Ascending aorta (tissue), 2 donors: Measurements from ENCODE around the gene GLUD1. TPM values are rescaled to one million over a fixed set of nuclear protein-coding genes. Genes with fewer than 3 reads are reported as not detected.
A peak's percentile ranks its signal among the peaks of the same experiment; 100 is the strongest.
"Not testable (repeated sequence)": the region's sequence is repeated elsewhere in the genome, so short reads cannot be mapped to it uniquely, and the experiment has no call there.

ENCODE experiments used
- DNase-seq, 2 donors: peaks; one replicate each; pipeline ENCODE4 v3.0.0-alpha.2; 2019; ENCODE audit warnings: low spot score in 2 of 2
- H3K27ac ChIP-seq, 2 donors: fragments of 200-600 bp; sonication (generic); one replicate each; pipeline ENCODE4 v1.5.1; 2016 to 2017; ENCODE audit warnings: mild to moderate bottlenecking in 1 of 2
- H3K27me3 ChIP-seq: fragments of 200-600 bp; sonication (generic); one replicate; pipeline ENCODE4 v1.5.1; 2017
- H3K36me3 ChIP-seq, 2 donors: fragments of 200-600 bp; sonication (generic); one replicate each; pipeline ENCODE4 v1.5.1; 2016
- H3K4me1 ChIP-seq, 2 donors: fragments of 200-600 bp; sonication (generic); one replicate each; pipeline ENCODE4 v1.5.1; 2016 to 2017; ENCODE audit warnings: mild to moderate bottlenecking in 1 of 2
- H3K4me3 ChIP-seq, 2 donors: fragments of 200-600 bp; sonication (generic); one replicate each; pipeline ENCODE4 v1.5.1; 2016 to 2017; ENCODE audit warnings: mild to moderate bottlenecking in 1 of 2
- H3K9me3 ChIP-seq, 2 donors: fragments of 200-600 bp; sonication (generic); one replicate each; pipeline ENCODE4 v1.5.1; 2016
- intact Hi-C: fragments of 100-400 bp; cut with DNase I; formaldehyde crosslinking; loops from one replicate; pipeline ENCODE4 v1.15.1; 2023
- total RNA-seq: library from RNA; depleted of rRNA; stranded (reverse); fragments of >200 nt; gene quantifications from one replicate; pipeline ENCODE4 v1.1.0, GENCODE V29; 2016
- TF ChIP-seq, protein P1 (sequence below), 3 experiments: fragments of 200-600 bp in 2 of 3; fragments of 450-650 bp in 1 of 3; sonication (generic) in 2 of 3; IDR thresholded peaks; one replicate each; pipeline ENCODE4 v1.5.1; 2016 to 2019; ENCODE audit warnings: antibody characterized with exemption in 3 of 3, mild to moderate bottlenecking in 1 of 3, moderate library complexity in 1 of 3

The GLUD1 gene
- total RNA-seq, 1 donor from 2014 or later, result 134 TPM

DNA sequence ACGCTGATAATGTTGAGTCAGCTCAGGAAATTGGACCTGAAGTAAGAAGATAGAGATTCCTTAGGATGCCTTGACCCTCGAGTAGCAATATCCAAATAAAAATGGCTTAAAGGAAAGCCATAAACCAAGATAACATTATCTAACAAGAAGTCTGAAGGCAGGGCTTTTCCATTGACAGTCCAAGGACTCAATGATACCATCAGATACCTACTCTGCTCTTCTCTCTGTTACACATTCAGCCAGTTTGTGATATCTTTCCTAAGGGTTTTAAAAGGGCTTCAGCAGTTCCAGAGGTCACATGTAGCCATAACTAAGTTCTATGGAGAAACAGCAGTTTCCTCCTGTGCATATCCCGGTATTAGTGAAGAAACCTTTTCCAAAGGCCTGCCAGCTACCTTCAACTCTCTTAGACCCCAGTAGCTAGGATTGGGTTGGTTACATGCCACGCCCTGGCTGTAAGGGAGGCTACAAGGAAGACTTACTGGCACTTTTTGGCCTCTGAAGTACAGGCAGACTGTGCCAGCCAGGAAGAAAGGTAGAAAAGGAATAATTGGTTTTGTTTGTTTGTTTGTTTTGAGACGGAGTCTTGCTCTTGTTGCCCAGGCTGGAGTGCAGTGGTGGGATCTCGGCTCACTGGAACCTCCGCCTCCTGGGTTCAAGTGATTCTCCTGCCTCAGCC is 10.9 kb upstream of the GLUD1 start:
- TF ChIP-seq, protein P1, sequence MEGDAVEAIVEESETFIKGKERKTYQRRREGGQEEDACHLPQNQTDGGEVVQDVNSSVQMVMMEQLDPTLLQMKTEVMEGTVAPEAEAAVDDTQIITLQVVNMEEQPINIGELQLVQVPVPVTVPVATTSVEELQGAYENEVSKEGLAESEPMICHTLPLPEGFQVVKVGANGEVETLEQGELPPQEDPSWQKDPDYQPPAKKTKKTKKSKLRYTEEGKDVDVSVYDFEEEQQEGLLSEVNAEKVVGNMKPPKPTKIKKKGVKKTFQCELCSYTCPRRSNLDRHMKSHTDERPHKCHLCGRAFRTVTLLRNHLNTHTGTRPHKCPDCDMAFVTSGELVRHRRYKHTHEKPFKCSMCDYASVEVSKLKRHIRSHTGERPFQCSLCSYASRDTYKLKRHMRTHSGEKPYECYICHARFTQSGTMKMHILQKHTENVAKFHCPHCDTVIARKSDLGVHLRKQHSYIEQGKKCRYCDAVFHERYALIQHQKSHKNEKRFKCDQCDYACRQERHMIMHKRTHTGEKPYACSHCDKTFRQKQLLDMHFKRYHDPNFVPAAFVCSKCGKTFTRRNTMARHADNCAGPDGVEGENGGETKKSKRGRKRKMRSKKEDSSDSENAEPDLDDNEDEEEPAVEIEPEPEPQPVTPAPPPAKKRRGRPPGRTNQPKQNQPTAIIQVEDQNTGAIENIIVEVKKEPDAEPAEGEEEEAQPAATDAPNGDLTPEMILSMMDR (IDR thresholded peaks at IDR 0.05), result no peak
- intact Hi-C loops, result no loop called here
- Histone ChIP-seq H3K4me3 (no peak overlapping the region), H3K36me3 (peaks cover 4 to 39% of the 10 kb centered on the region in 2 donors), H3K9me3 (no peaks in the 10 kb centered on the region), H3K27ac (no peak overlapping the region), H3K27me3 (no peaks in the 10 kb centered on the region), H3K4me1 (no peaks in the 10 kb centered on the region)
- no peak for DNase-seq

DNA sequence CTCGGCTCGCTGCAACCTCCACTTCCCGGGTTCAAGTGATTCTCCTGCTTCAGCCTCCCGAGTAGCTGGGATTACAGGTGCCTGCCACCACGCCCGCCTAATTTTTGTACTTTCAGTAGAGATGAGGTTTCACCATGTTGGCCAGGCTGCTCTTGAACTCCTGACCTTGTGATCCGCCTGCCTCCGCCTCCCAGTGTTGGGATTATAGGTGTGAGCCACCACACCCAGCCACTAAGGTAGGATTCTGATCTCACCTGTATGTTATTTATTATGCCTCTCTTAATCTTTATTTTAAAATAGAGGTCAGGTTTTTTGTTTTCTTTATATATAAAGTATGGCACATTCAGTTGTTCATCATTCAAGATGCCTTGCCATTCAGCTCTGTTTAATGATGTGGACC is 10.1 kb upstream of the GLUD1 start:
- H3K9me3 ChIP-seq, H3K4me3 ChIP-seq, H3K27ac ChIP-seq, H3K4me1 ChIP-seq, DNase-seq, H3K27me3 ChIP-seq, intact Hi-C loops: not testable (repeated sequence)
- peaks cover 4 to 39% of the 10 kb centered on the region in 2 donors for H3K36me3 ChIP-seq

DNA sequence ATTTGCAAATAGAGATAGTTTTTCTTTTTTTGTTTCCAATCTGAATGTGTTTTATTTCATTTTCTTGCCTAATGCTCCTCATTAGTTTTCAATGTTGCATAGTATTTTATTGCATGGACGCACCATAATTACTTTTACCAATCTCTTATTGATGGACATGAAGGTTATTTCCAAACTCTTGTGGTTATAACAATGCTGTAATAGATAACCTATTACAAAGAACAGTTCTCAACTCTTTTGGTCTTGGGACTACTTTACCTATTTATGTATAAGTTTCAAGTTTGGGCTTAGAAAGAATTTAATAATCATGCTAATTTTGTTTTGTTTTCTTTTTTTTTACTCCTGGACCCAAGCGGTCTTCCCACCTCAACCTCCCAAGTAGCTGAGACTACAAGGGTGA is 7.4 kb upstream of the GLUD1 start:
- Histone ChIP-seq H3K9me3 (no peaks in the 10 kb centered on the region), H3K36me3 (peaks cover 4 to 21% of the 10 kb centered on the region in 2 donors), H3K27ac (no peak overlapping the region), H3K27me3 (no peaks in the 10 kb centered on the region), H3K4me3 (no peak overlapping the region), H3K4me1 (no peaks in the 10 kb centered on the region)
- intact Hi-C loops, result no loop called here
- DNase-seq, result no peak
- TF ChIP-seq, protein P1 (IDR thresholded peaks at IDR 0.05), result no peak

DNA sequence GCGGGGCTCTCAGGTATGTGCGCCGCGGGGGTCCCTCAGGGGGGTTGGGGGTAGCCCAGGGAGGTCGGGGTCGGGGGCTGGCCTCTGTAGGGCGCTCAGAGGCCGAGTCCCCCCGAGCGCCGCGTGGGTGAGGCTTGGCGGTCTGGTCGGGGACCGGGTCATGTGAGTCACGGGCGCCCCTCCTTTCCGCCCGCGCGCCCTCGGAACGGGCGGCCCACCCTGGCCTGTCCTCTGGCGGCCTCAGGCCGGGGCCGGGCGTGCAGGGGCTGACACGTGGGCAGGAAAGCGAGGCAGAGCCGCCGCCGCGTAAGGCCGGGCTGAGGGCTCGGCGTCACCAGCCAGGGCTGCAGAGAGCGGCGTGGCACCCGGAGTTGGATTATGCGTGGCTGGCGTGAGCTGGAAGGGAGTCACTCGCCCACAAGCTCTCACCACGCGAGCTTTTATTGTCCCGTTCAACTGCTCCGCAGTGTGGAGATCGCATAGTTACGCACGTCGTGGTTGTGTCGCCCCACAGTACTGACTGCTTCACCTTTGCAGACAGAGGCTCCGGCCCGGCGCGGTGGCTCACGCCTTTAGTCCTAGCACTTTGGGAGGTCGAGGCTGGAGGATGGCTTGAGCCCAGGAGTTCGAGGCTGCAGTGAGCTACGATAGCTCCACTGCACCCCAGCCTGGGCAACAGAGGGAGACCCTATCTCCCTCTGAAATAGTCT is 748 bp upstream of the GLUD1 start:
- Histone ChIP-seq H3K4me1 (peaks cover 6 to 25% of the 10 kb centered on the region in 2 donors), H3K4me3 (peak overlapping the region; percentile 81 to 84), H3K27me3 (no peaks in the 10 kb centered on the region), H3K36me3 (no peaks in the 10 kb centered on the region), H3K27ac (peak overlapping the region; percentile 96 to 99), H3K9me3 (no peaks in the 10 kb centered on the region)
- DNase-seq, result peak; percentile 50 to 93
- TF ChIP-seq, protein P1 (IDR thresholded peaks at IDR 0.05), result peak in 1 of 3 experiments; percentile 7
- intact Hi-C loops, result loop anchor here (1.0 to 10.0 kb wide), 3 partner anchors 125 to 431 kb away; partner anchors contain the start of genes BMPR1A and LDB3

DNA sequence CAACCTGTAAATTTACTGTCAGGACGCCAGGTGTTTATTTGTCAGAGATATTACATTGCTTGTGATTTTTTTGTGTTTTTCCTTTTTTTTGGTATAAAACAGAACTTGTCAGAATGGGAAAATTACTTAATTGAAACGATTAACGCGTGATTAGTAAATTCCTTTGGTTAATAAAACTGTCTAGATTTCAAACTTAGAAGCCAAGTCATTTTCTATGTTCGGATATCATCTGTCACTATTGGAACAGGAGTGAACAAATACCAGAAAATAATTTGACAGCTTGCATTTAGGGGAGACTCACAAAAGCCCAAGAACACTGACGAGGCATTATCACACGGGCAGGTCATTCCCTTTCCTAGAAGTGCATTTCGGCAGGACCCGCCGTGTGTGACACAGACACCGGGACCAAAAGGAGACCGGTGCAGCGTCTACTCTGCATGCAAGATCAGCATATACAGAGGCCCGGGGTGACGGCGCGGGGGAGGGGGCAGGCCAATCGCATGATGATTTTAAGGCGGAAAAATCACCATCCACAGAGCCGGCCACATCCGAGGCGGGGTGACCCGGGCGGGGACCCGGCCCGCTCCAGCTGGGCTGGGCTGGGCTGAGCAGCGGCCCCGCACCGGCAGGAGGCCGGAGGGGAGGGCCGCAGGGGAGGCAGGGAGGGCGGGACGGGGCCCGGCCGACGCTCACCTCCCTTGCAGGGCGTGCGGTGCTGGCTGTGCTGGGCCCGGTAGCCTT is 841 bp downstream of the GLUD1 start:
- H3K9me3 ChIP-seq, result no peaks in the 10 kb centered on the region
- intact Hi-C loops, result loop anchor here (1.0 to 10.0 kb wide), 3 partner anchors 9 to 429 kb away; partner anchors contain the start of genes BMPR1A and LDB3
- peak overlapping the region; percentile 96 to 97 for H3K27ac ChIP-seq
- DNase-seq, result peak; percentile 38 to 89
- peak overlapping the region; percentile 81 to 84 for H3K4me3 ChIP-seq
- no peaks in the 10 kb centered on the region for H3K36me3 ChIP-seq
- H3K4me1 ChIP-seq, result peaks cover 6 to 25% of the 10 kb centered on the region in 2 donors
- H3K27me3 ChIP-seq, result no peaks in the 10 kb centered on the region
- TF ChIP-seq, protein P1 (IDR thresholded peaks at IDR 0.05), result no peak
